IMR-90 (cell line): ENCODE results near the gene PTPRG. TPM values are rescaled to one million over a fixed set of nuclear protein-coding genes. Genes with fewer than 3 reads are reported as not detected.

ENCODE experiments used
- ATAC-seq: fragments of 200-7000 bp; cut with Tn5 transposase; 2 replicates; pipeline ENCODE4 v1.9.1; 2020; ENCODE audit warnings: low read depth, mild to moderate bottlenecking, moderate library complexity
- BruUV-seq: library from RNA; stranded (reverse); fragments of 400-500 nt; replicated peaks from 2 replicates; lab custom pipeline; 2021; lab: Mats Ljungman, UMichigan
- CTCF ChIA-PET: fragments of 300-600 bp; formaldehyde crosslinking; extraction: SDS; loops from one replicate; lab custom pipeline; 2021; ENCODE audit warnings: antibody characterized with exemption; lab: Yijun Ruan, JAX
- POLR2A ChIA-PET: fragments of 300-600 bp; sonication (Branson Sonifier 250); formaldehyde crosslinking; loops from one replicate; lab custom pipeline; 2022; ENCODE audit warnings: antibody characterized with exemption; ENCODE audit not compliant: unreplicated experiment; lab: Charles Lee
- DNase-seq: peaks from one replicate; pipeline ENCODE4 v3.0.0; 2013
- H2AFZ ChIP-seq: replicated peaks from 2 replicates; pipeline ENCODE3; 2013; ENCODE audit warnings: low read length, mild to moderate bottlenecking; ENCODE audit not compliant: poor library complexity
- H2AK5ac ChIP-seq: 2 replicates; pipeline ENCODE4 v1.6.1; 2013; ENCODE audit warnings: low read depth, low read length, inconsistent platforms
- H2AK9ac ChIP-seq: replicated peaks from 2 replicates; pipeline ENCODE3; 2013; ENCODE audit warnings: mild to moderate bottlenecking, low read depth, low read length, moderate library complexity; ENCODE audit not compliant: poor library complexity
- H2BK120ac ChIP-seq: 2 replicates; pipeline ENCODE4 v1.6.1; 2013; ENCODE audit warnings: low read depth, low read length, inconsistent platforms
- H2BK15ac ChIP-seq: 3 replicates; pipeline ENCODE4 v1.6.1; 2013; ENCODE audit warnings: low read depth, low read length, inconsistent platforms
- H2BK20ac ChIP-seq: 2 replicates; pipeline ENCODE4 v1.6.1; 2013; ENCODE audit warnings: low read depth, mild to moderate bottlenecking, inconsistent platforms, low read length, moderate library complexity
- H2BK5ac ChIP-seq: 2 replicates; pipeline ENCODE4 v1.6.1; 2013; ENCODE audit warnings: mild to moderate bottlenecking, low read depth, low read length, inconsistent platforms; ENCODE audit not compliant: poor library complexity, severe bottlenecking
- H3K14ac ChIP-seq: replicated peaks from 2 replicates; pipeline ENCODE4 v1.6.1; 2013; ENCODE audit warnings: low read depth, low read length, inconsistent platforms
- H3K18ac ChIP-seq: 2 replicates; pipeline ENCODE4 v1.6.1; 2013; ENCODE audit warnings: low read depth, low read length, control low read depth
- H3K23ac ChIP-seq: 2 replicates; pipeline ENCODE4 v1.6.1; 2013; ENCODE audit warnings: low read depth, low read length, inconsistent platforms
- H3K27ac ChIP-seq: 2 replicates; pipeline ENCODE4 v1.5.1; 2013; ENCODE audit warnings: mild to moderate bottlenecking, control low read depth, low read length; ENCODE audit not compliant: insufficient read depth
- H3K27me3 ChIP-seq: 2 replicates; pipeline ENCODE4 v1.6.1; 2013; ENCODE audit warnings: low read length; ENCODE audit not compliant: control insufficient read depth, insufficient read depth
- H3K36me3 ChIP-seq: 2 replicates; pipeline ENCODE4 v1.6.1; 2013; ENCODE audit warnings: low read length, mixed read lengths; ENCODE audit not compliant: control insufficient read depth, insufficient read depth
- H3K4ac ChIP-seq: 2 replicates; pipeline ENCODE4 v1.6.1; 2013; ENCODE audit warnings: low read depth, low read length, inconsistent platforms
- H3K4me1 ChIP-seq: 2 replicates; pipeline ENCODE4 v1.6.1; 2013; ENCODE audit warnings: low read length, mixed read lengths; ENCODE audit not compliant: control insufficient read depth, insufficient read depth
- H3K4me2 ChIP-seq: 2 replicates; pipeline ENCODE4 v1.6.1; 2013; ENCODE audit warnings: low read depth, mild to moderate bottlenecking, control low read depth, low read length, moderate library complexity
- H3K4me3 ChIP-seq: 2 replicates; pipeline ENCODE4 v1.5.1; 2013; ENCODE audit warnings: low read depth, mild to moderate bottlenecking, control low read depth, low read length, moderate library complexity; ENCODE audit not compliant: insufficient read depth
- H3K56ac ChIP-seq: 2 replicates; pipeline ENCODE4 v1.6.1; 2013; ENCODE audit warnings: low read length, inconsistent platforms; ENCODE audit not compliant: insufficient read depth; ENCODE audit errors: extremely low read depth
- H3K79me1 ChIP-seq, 2 experiments: 2 replicates each; pipeline ENCODE4 v1.6.1; 2013; ENCODE audit warnings: low read length in 2 of 2, inconsistent platforms in 1 of 2, low read depth in 1 of 2
- H3K9ac ChIP-seq: 2 replicates; pipeline ENCODE4 v1.6.1; 2013; ENCODE audit warnings: low read depth, low read length, control low read depth
- H3K9me1 ChIP-seq: 2 replicates; pipeline ENCODE4 v1.6.1; 2013; ENCODE audit warnings: low read length, inconsistent platforms; ENCODE audit not compliant: insufficient read depth
- H3K9me3 ChIP-seq: 2 replicates; pipeline ENCODE4 v1.6.1; 2013; ENCODE audit warnings: low read length; ENCODE audit not compliant: control insufficient read depth, insufficient read depth
- H4K20me1 ChIP-seq: 2 replicates; pipeline ENCODE4 v1.6.1; 2013; ENCODE audit warnings: low read length, inconsistent platforms; ENCODE audit not compliant: insufficient read depth
- H4K5ac ChIP-seq: 2 replicates; pipeline ENCODE4 v1.6.1; 2013; ENCODE audit warnings: mild to moderate bottlenecking, low read depth, low read length, control low read depth
- H4K8ac ChIP-seq, 2 experiments: 2 replicates each; pipeline ENCODE4 v1.6.1; 2013; ENCODE audit warnings: low read depth in 2 of 2, low read length in 2 of 2, control low read depth in 1 of 2, inconsistent platforms in 1 of 2
- H4K91ac ChIP-seq: 2 replicates; pipeline ENCODE4 v1.6.1; 2013; ENCODE audit warnings: low read depth, low read length, inconsistent platforms; ENCODE audit not compliant: insufficient read depth
- BHLHE40 ChIP-seq: fragments of 150-350 bp; IDR thresholded peaks from 2 replicates; pipeline ENCODE4 v1.6.1; 2016; ENCODE audit warnings: mild to moderate bottlenecking, low read depth, low read length
- CEBPB ChIP-seq: IDR thresholded peaks from 2 replicates; pipeline ENCODE4 v1.6.1; 2012; ENCODE audit warnings: low read depth, low read length, improper control_type of control experiment
- CHD1 ChIP-seq: IDR thresholded peaks from 2 replicates; pipeline ENCODE4 v1.6.1; 2012; ENCODE audit warnings: low read depth, low read length, improper control_type of control experiment
- CTCF ChIP-seq: conservative IDR thresholded peaks from 2 replicates; pipeline ENCODE4 v1.5.1; 2012; ENCODE audit warnings: mild to moderate bottlenecking, low read depth, low read length, improper control_type of control experiment
- ELK1 ChIP-seq: fragments of 150-350 bp; IDR thresholded peaks from 2 replicates; pipeline ENCODE4 v1.6.1; 2016; ENCODE audit warnings: low read depth, mild to moderate bottlenecking, low read length, moderate library complexity, borderline replicate concordance
- FOS ChIP-seq: fragments of 150-350 bp; IDR thresholded peaks from 2 replicates; pipeline ENCODE4 v1.6.1; 2016; ENCODE audit warnings: low read depth, low read length
- MAFK ChIP-seq: IDR thresholded peaks from 2 replicates; pipeline ENCODE4 v1.6.1; 2012; ENCODE audit warnings: low read depth, low read length, improper control_type of control experiment
- MAZ ChIP-seq: IDR thresholded peaks from 2 replicates; pipeline ENCODE4 v1.6.1; 2012; ENCODE audit warnings: low read depth, mild to moderate bottlenecking, low read length, improper control_type of control experiment, moderate library complexity, borderline replicate concordance
- MXI1 ChIP-seq: IDR thresholded peaks from 2 replicates; pipeline ENCODE4 v1.6.1; 2012; ENCODE audit warnings: low read depth, mild to moderate bottlenecking, low read length, moderate library complexity, borderline replicate concordance
- NFE2L2 ChIP-seq: fragments of 150-350 bp; IDR thresholded peaks from 2 replicates; pipeline ENCODE4 v1.6.1; 2016; ENCODE audit warnings: low read depth, mild to moderate bottlenecking, low read length
- POLR2A ChIP-seq: IDR thresholded peaks from 2 replicates; pipeline ENCODE4 v1.6.1; 2012; ENCODE audit warnings: mild to moderate bottlenecking, low read depth, low read length
- RAD21 ChIP-seq: IDR thresholded peaks from 2 replicates; pipeline ENCODE4 v1.6.1; 2012; ENCODE audit warnings: low read length, improper control_type of control experiment
- RCOR1 ChIP-seq: IDR thresholded peaks from 2 replicates; pipeline ENCODE4 v1.6.1; 2012; ENCODE audit warnings: mild to moderate bottlenecking, low read length, improper control_type of control experiment; ENCODE audit not compliant: insufficient replicate concordance
- RFX5 ChIP-seq: IDR thresholded peaks from 2 replicates; pipeline ENCODE4 v1.8.0; 2012; ENCODE audit warnings: low read depth, mild to moderate bottlenecking, low read length, moderate library complexity
- SMC3 ChIP-seq: fragments of 150-350 bp; IDR thresholded peaks from 2 replicates; pipeline ENCODE4 v1.6.1; 2016; ENCODE audit warnings: low read depth, mild to moderate bottlenecking, antibody characterized with exemption, low read length, moderate library complexity
- USF2 ChIP-seq: fragments of 150-350 bp; IDR thresholded peaks from 2 replicates; pipeline ENCODE4 v1.6.1; 2017; ENCODE audit warnings: mild to moderate bottlenecking, antibody characterized with exemption, low read length, low read depth
- WGBS, 2 experiments: methylation state at CpG; one replicate each; pipeline versions ENCODE4 v1.1.5 to v1.1.7; 2013; ENCODE audit warnings: missing lambda C conversion rate in 2 of 2; ENCODE audit not compliant: insufficient read length in 1 of 2; ENCODE audit errors: extremely low coverage in 2 of 2; 5-methylcytosine and 5-hydroxymethylcytosine counted together
- dilution Hi-C: fragments of 300-500 bp; cut with HindIII; formaldehyde crosslinking; loops from one replicate; pipeline ENCODE4 v1.14.3; 2018; ENCODE audit warnings: low sequenced_read_pairs; ENCODE audit not compliant: unreplicated experiment
- in situ Hi-C: fragments of 300-500 bp; cut with MboI; formaldehyde crosslinking; loops from 3 replicates; pipeline ENCODE4 v1.14.3; 2019; ENCODE audit warnings: low sequenced_read_pairs, inconsistent platforms, mixed read lengths
- intact Hi-C: fragments of 100-400 bp; cut with micrococcal nuclease; formaldehyde crosslinking; loops from 2 replicates; pipeline ENCODE4 v1.10.0; 2022
- polyA plus RNA-seq, 3 experiments: library from polyadenylated mRNA; depleted of rRNA; stranded (reverse); fragments of >200 nt; gene quantifications; 2 replicates each; pipeline ENCODE4 v1.2.3, GENCODE V29; 2012; ENCODE audit warnings: low replicate concordance in 1 of 3
- total RNA-seq: library from RNA; depleted of rRNA; stranded (reverse); fragments of >200 nt; gene quantifications from 2 replicates; pipeline ENCODE4 v1.2.3, GENCODE V29; 2012

PTPRG gene
- total and polyA plus RNA-seq, 2 of the 4 experiments (the other 2 are of a cell fraction) = 7.7 to 31.0 TPM

DNA sequence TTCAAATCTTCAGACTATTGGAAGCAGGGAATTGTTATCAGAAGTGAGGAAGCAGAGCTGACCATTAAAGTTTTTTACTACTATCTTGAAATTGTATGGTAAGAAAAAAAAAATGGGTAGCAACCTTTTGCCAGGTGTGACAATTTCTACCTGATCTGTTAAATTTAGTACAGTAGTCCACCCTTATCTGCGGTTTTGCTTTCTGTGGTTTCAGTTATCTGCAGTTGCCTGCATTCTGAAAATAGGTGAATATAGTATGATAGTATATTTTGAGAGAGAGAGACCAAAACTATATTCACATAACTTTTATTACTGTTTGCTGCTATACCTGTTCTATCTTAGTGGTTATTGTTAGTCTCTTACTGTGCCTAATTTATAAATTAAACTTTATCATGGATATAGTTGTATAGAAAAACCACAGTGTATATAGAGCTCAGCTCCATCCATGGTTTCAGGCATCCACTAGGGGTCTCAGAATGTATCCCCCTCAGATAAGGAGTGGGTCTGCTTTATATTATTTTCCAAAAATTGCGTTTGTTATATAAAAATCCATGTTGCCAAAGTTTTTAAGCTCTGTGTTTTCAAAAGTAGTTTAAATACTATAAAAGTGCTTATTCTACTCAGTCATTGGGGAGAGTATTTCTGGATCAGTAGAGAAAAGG lies 69.9 kb downstream of the PTPRG start:
- peaks cover 14% of the 10 kb centered on the region for H3K9me1 ChIP-seq
- H3K56ac ChIP-seq = no peak overlapping the region
- H4K8ac ChIP-seq = no peak overlapping the region
- no TSS peak for BruUV-seq
- POLR2A ChIA-PET = no interaction called here
- no peak overlapping the region for H3K23ac ChIP-seq
- no peak overlapping the region for H2BK5ac ChIP-seq
- intact Hi-C loops = loop anchor here (10.0 kb wide), 1 partner anchor 554 kb away; no protein-coding TSS in a partner anchor
- ATAC-seq (no peak), DNase-seq (no peak)
- CTCF ChIA-PET = interaction anchor here (0.7 to 1.3 kb wide), 2 partner anchors 59 to 151 kb away, joined by 3 to 4 read pairs; no protein-coding TSS in a partner anchor
- H3K79me1 ChIP-seq = peaks cover 25 to 61% of the 10 kb centered on the region in 2 experiments
- H3K14ac ChIP-seq = no peak overlapping the region
- no peak overlapping the region for H3K27ac ChIP-seq
- H2BK20ac ChIP-seq = no peak overlapping the region; the same call in 1 of the 2 replicates
- no peak overlapping the region for H2AFZ ChIP-seq
- no peaks in the 10 kb centered on the region for H3K36me3 ChIP-seq
- no peaks in the 10 kb centered on the region for H3K9me3 ChIP-seq
- dilution Hi-C loops = no loop called here
- no peak overlapping the region for H2BK15ac ChIP-seq
- H2BK120ac ChIP-seq = no peak overlapping the region
- H3K18ac ChIP-seq = no peak overlapping the region
- peaks cover 14% of the 10 kb centered on the region for H3K4me1 ChIP-seq
- no peak overlapping the region for H3K9ac ChIP-seq
- no peaks in the 10 kb centered on the region for H3K27me3 ChIP-seq
- H4K91ac ChIP-seq = no peak overlapping the region
- no peak overlapping the region for H2AK5ac ChIP-seq
- WGBS, 2 experiments = no CpG with 5 or more reads among the region's 2 CpGs
- no peak overlapping the region for H2AK9ac ChIP-seq
- no peak overlapping the region for H4K5ac ChIP-seq
- no peak overlapping the region for H3K4me2 ChIP-seq
- no peak overlapping the region for H3K4ac ChIP-seq
- no peak overlapping the region for H3K4me3 ChIP-seq
- H4K20me1 ChIP-seq = peaks cover 22% of the 10 kb centered on the region; the same call in 1 of the 2 replicates
- TF ChIP-seq MXI1 (no peak), NFE2L2 (no peak), CTCF (no peak), CEBPB (no peak), ELK1 (no peak), FOS (no peak), POLR2A (no peak), RAD21 (no peak), CHD1 (no peak), SMC3 (no peak), USF2 (no peak), MAFK (no peak), BHLHE40 (no peak), MAZ (no peak), RCOR1 (no peak), RFX5 (no peak)
- in situ Hi-C loops = no loop called here
